Activated T-helper 1 cell treated with anti-CD3 and anti-CD28 coated beads, Interleukin-12 subunit alpha, Interleukin-12 subunit beta, Interleukin-2, Interleukin-4 antibody, amounts not matched to agents 30 ng/mL and 10 ng/mL and 1 ng/mL, durations not matched to agents 14 hours and 24 hours and 36 hours (primary cell): Measurements from ENCODE around the gene MAT2A. TPM values are rescaled to one million over a fixed set of nuclear protein-coding genes. Genes with fewer than 3 reads are reported as not detected.
"Not testable (repeated sequence)": the region's sequence is repeated elsewhere in the genome, so short reads cannot be mapped to it uniquely, and the experiment has no call there.

Experiments used
- DNase-seq: peaks from one replicate; pipeline ENCODE4 v3.0.0; 2021; ENCODE audit warnings: low spot score
- H3K27ac Mint-ChIP-seq: one replicate; pipeline ENCODE4 v1.8.0; 2021; ENCODE audit warnings: mild to moderate bottlenecking, mixed read lengths
- H3K27me3 Mint-ChIP-seq: one replicate; pipeline ENCODE4 v1.8.0; 2022; ENCODE audit warnings: mild to moderate bottlenecking, moderate library complexity, mixed read lengths; ENCODE audit not compliant: insufficient read depth
- H3K36me3 Mint-ChIP-seq: one replicate; pipeline ENCODE4 v1.8.0; 2021; ENCODE audit warnings: low read depth, mixed read lengths
- H3K4me1 Mint-ChIP-seq: one replicate; pipeline ENCODE4 v1.8.0; 2021; ENCODE audit warnings: low read depth, mixed read lengths
- H3K4me3 Mint-ChIP-seq: one replicate; pipeline ENCODE4 v1.8.0; 2021; ENCODE audit warnings: mild to moderate bottlenecking, moderate library complexity, mixed read lengths
- H3K9me3 Mint-ChIP-seq: one replicate; pipeline ENCODE4 v1.8.0; 2021; ENCODE audit warnings: mixed read lengths
- intact Hi-C: fragments of 100-400 bp; cut with micrococcal nuclease; formaldehyde crosslinking; loops from one replicate; pipeline ENCODE4 v1.15.1; 2024
- total RNA-seq: library from RNA; stranded (reverse); gene quantifications from 2 replicates; pipeline ENCODE4 v1.2.3, GENCODE V29; 2022

The MAT2A gene
- total RNA-seq, 1 donor from 2014 or later: 461 TPM

GRCh38 chr2:85590950-85591349 is 52.0 kb downstream of the MAT2A start:
- intact Hi-C loops: no loop called here
- Mint-ChIP-seq H3K4me3 (no peak overlapping the region), H3K27me3 (no peaks in the 10 kb centered on the region), H3K27ac (no peak overlapping the region), H3K9me3 (no peaks in the 10 kb centered on the region), H3K36me3 (peaks cover 8% of the 10 kb centered on the region), H3K4me1 (peaks cover 27% of the 10 kb centered on the region)
- no peak for DNase-seq

GRCh38 chr2:85591563-85591962 is 52.6 kb downstream of the MAT2A start:
- no peak overlapping the region for H3K4me3 Mint-ChIP-seq
- intact Hi-C loops: no loop called here
- no peaks in the 10 kb centered on the region for H3K9me3 Mint-ChIP-seq
- no peak overlapping the region for H3K27ac Mint-ChIP-seq
- no peaks in the 10 kb centered on the region for H3K27me3 Mint-ChIP-seq
- H3K4me1 Mint-ChIP-seq: peaks cover 26% of the 10 kb centered on the region
- no peak for DNase-seq
- peaks cover 9% of the 10 kb centered on the region for H3K36me3 Mint-ChIP-seq

GRCh38 chr2:85592299-85592698 is 53.3 kb downstream of the MAT2A start:
- H3K9me3 Mint-ChIP-seq, H3K27ac Mint-ChIP-seq, H3K27me3 Mint-ChIP-seq, intact Hi-C loops, H3K36me3 Mint-ChIP-seq, DNase-seq, H3K4me3 Mint-ChIP-seq: not testable (repeated sequence)
- peaks cover 32% of the 10 kb centered on the region for H3K4me1 Mint-ChIP-seq

- Mint-ChIP-seq H3K9me3 (no peaks in the 10 kb centered on the region), H3K27ac (no peak overlapping the region), H3K36me3 (peaks cover 9% of the 10 kb centered on the region), H3K27me3 (no peaks in the 10 kb centered on the region), H3K4me3 (peak overlapping the region; percentile 99), H3K4me1 (peaks cover 29% of the 10 kb centered on the region)
- DNase-seq: no peak
- intact Hi-C loops: no loop called here
Measured at GRCh38 chr2:85593023-85593422, 54.1 kb downstream of the MAT2A start.

Other genes with a start within 250 kb of the MAT2A start
- 102 and 104 TPM in 2 replicates for gene TGOLN2, start 211.2 kb upstream of the MAT2A start, total RNA-seq
- 23.4 and 25.9 TPM in 2 replicates for gene RETSAT, start 184.6 kb upstream of the MAT2A start, total RNA-seq
- gene ELMOD3, start 184.4 kb upstream of the MAT2A start, total RNA-seq: 13.8 and 15.9 TPM in 2 replicates
- gene CAPG, start 128.8 kb upstream of the MAT2A start, total RNA-seq: 35.5 and 38.2 TPM in 2 replicates
- 0.34 and 0.70 TPM in 2 replicates for gene SH2D6, start 120.5 kb upstream of the MAT2A start, total RNA-seq
- gene GGCX, start 22.3 kb downstream of the MAT2A start, total RNA-seq: 26.2 and 28.3 TPM in 2 replicates
- 86.1 and 89.6 TPM in 2 replicates for gene VAMP8, start 38.4 kb downstream of the MAT2A start, total RNA-seq
- 31.7 and 40.0 TPM in 2 replicates for gene VAMP5, start 45.3 kb downstream of the MAT2A start, total RNA-seq
- gene RNF181, start 56.6 kb downstream of the MAT2A start, total RNA-seq: 111 and 116 TPM in 2 replicates
- 7.0 and 8.9 TPM in 2 replicates for gene TMEM150A, start 63.5 kb downstream of the MAT2A start, total RNA-seq
- 36.3 and 36.7 TPM in 2 replicates for gene C2orf68, start 72.9 kb downstream of the MAT2A start, total RNA-seq
- gene USP39, start 77.0 kb downstream of the MAT2A start, total RNA-seq: 90.2 and 93.1 TPM in 2 replicates
- not detected in 2 replicates for gene SFTPB, start 129.0 kb downstream of the MAT2A start, total RNA-seq
- gene GNLY, start 155.2 kb downstream of the MAT2A start, total RNA-seq: 141 and 152 TPM in 2 replicates
- 0.29 and 0.47 TPM in 2 replicates for gene ATOH8, start 214.8 kb downstream of the MAT2A start, total RNA-seq